Kidney tubule cell (primary cell): Measurements from ENCODE around the gene TMPRSS9.
"Not testable (repeated sequence)": the region's sequence is repeated elsewhere in the genome, so short reads cannot be mapped to it uniquely, and the experiment has no call there.

Source experiments
- DNase-seq: peaks from one replicate; pipeline ENCODE4 v3.0.0-alpha.2; 2018; ENCODE audit warnings: low spot score

TMPRSS9 gene

DNA sequence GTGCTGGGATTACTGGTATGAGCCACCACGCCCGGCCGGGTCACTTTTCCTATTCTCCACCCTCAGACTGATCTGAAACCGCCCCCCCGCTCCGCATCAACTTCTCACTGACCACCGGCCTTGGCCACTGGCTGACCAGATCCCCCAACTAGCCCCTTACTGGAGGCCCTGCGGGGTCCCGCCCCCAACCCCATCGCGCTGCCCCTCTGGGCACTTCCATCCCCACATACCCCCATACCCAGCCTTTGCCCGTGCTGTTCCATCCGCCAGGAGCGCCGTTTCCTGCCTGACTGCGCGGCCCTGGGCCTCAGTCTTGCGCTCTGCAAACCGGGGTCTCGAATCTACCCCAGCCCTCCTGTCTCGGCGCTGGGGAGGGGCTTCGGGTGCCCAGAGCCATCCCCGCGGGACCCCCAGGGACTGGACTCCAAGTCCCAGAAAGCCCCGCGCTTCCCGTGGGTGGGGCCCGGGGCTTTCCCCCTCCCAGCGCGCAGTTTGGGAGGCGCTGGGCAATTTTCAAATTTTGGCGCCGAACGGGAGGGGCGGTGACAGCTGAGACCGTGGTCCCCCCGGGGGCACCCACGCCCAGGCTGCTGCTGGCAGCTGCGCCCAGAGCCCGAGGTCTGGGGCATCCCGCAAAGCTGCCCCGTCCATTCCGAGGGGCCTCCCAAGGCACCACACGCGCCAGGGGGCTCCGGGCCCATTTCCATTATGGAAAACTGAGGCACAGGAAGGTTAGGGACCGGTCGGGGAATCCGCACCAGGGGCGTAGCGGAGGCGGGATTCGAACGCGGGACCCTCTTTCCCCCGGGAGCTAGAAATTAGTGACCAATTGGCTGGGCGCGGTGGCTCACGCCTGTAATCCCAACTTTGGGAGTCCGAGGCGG, 101.9 kb downstream of the TMPRSS9 start:
- peak; percentile 74 for DNase-seq

- peak; percentile 91 for DNase-seq
These were observed 102.8 kb downstream of the TMPRSS9 start for GRCh38 chr19:2462635-2463421.

DNA sequence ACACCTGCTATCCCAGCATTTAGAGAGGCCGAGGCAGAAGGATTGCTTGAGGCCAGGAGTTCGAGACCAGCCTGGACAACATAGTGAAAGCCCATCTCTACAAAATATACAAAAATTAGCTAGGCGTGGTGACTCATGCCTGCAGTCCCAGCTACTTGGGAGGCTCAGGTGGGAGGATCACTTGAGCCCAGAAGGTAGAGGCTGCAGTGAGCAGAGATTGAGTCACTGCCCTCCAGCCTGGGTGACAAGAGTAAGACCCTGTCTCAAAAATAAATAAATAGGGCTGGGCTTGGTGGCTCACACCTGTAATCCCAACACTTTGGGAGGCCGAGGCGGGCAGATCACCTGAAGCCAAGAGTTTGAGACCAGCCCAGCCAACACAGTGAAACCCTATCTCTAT, 103.6 kb downstream of the TMPRSS9 start:
- DNase-seq: not testable (repeated sequence)

- DNase-seq: no peak
These were observed 104.3 kb downstream of the TMPRSS9 start for GRCh38 chr19:2464389-2464788.

DNA sequence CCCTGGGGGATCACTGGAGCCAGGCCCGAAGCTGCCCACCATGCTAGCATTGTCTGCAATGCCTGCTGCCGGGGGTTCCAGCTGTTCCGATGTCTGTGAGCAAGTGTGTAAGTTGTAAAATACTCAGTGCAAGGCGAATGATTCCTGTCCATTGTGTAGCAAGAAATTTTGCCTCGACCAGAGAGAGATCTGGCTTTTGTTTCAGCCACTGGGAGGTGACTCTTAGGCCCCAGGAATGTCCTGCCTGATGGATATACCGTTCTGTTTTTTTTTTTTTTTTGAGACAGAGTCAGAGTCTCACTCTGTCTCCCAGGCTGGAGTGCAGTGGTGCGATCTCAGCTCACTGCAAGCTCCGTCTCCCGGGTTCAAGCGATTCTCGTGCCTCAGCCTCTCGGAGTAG, 108.5 kb downstream of the TMPRSS9 start:
- DNase-seq: no peak

- peak; percentile 86 for DNase-seq
These were observed 109.2 kb downstream of the TMPRSS9 start for GRCh38 chr19:2469102-2469914.

GRCh38 chr19:2469915-2470200, 109.8 kb downstream of the TMPRSS9 start:
- DNase-seq: peak; percentile 38

GRCh38 chr19:2474232-2475017, 114.4 kb downstream of the TMPRSS9 start:
- peak; percentile 91 for DNase-seq

- peak; percentile 75 for DNase-seq
These were observed 115.1 kb downstream of the TMPRSS9 start for GRCh38 chr19:2475018-2475701.
